CD4-positive, CD25-positive, alpha-beta regulatory T cell (primary cell): ENCODE data around the gene MKI67. TPM values are rescaled to one million over a fixed set of nuclear protein-coding genes. Genes with fewer than 3 reads are reported as not detected.

Experiments used
- ATAC-seq, 2 donors: fragments of 150-1000 bp; cut with Tn5 transposase; one replicate each; pipeline ENCODE4 v1.10.0; 2021; ENCODE audit warnings: low read depth in 2 of 2, moderate number of reproducible peaks in 2 of 2, moderate library complexity in 1 of 2
- DNase-seq, 3 donors: peaks; one replicate each; pipeline versions ENCODE4 v3.0.0 to v3.0.0-alpha.2; 2012 to 2022; ENCODE audit warnings: mixed read lengths in 1 of 3
- H3K27ac ChIP-seq: one replicate; pipeline ENCODE4 v1.7.0; 2013; ENCODE audit warnings: mild to moderate bottlenecking, low read length; ENCODE audit not compliant: insufficient read depth, poor library complexity, severe bottlenecking
- H3K27me3 ChIP-seq: one replicate; pipeline ENCODE4 v1.7.0; 2013; ENCODE audit warnings: low read length; ENCODE audit not compliant: control insufficient read depth, insufficient read depth
- H3K36me3 ChIP-seq: one replicate; pipeline ENCODE4 v1.7.0; 2013; ENCODE audit warnings: mild to moderate bottlenecking, low read length, moderate library complexity; ENCODE audit not compliant: control insufficient read depth, insufficient read depth
- H3K4me1 ChIP-seq: 2 replicates; pipeline ENCODE4 v1.7.0; 2013; ENCODE audit warnings: mild to moderate bottlenecking, low read length; ENCODE audit not compliant: insufficient read depth, control insufficient read depth, poor library complexity, severe bottlenecking
- H3K4me3 ChIP-seq: one replicate; pipeline ENCODE4 v1.7.0; 2013; ENCODE audit warnings: low read depth, mild to moderate bottlenecking, low read length, moderate library complexity
- H3K9me3 ChIP-seq, 2 experiments: 1 replicate in 1 of 2; 2 replicates in 1 of 2; pipeline ENCODE4 v1.7.0; 2013; ENCODE audit warnings: low read length in 2 of 2, mild to moderate bottlenecking in 1 of 2, moderate library complexity in 1 of 2; ENCODE audit not compliant: control insufficient read depth in 2 of 2
- H3K27ac Mint-ChIP-seq, 3 donors: one replicate each; pipeline ENCODE4 v1.8.0; 2020 to 2022; ENCODE audit warnings: mild to moderate bottlenecking in 3 of 3, mixed read lengths in 3 of 3, moderate library complexity in 2 of 3
- H3K27me3 Mint-ChIP-seq: one replicate; pipeline ENCODE4 v1.8.0; 2022; ENCODE audit warnings: mild to moderate bottlenecking, mixed read lengths
- H3K36me3 Mint-ChIP-seq: one replicate; pipeline ENCODE4 v1.8.0; 2020; ENCODE audit warnings: mixed read lengths
- H3K4me1 Mint-ChIP-seq, 4 donors: one replicate each; pipeline ENCODE4 v1.8.0; 2020 to 2022; ENCODE audit warnings: mixed read lengths in 4 of 4, mild to moderate bottlenecking in 1 of 4
- H3K4me3 Mint-ChIP-seq, 4 donors: one replicate each; pipeline ENCODE4 v1.8.0; 2020 to 2022; ENCODE audit warnings: mild to moderate bottlenecking in 4 of 4, mixed read lengths in 4 of 4, moderate library complexity in 3 of 4
- H3K9me3 Mint-ChIP-seq, 7 donors: one replicate each; pipeline ENCODE4 v1.8.0; 2020 to 2022; ENCODE audit warnings: mixed read lengths in 7 of 7, mild to moderate bottlenecking in 3 of 7, moderate library complexity in 2 of 7
- polyA plus RNA-seq, 4 donors: library from polyadenylated mRNA; unstranded; fragments of 300-500 nt; fragmentation: Illumina TruSeq; gene quantifications; one replicate each; pipeline ENCODE4 v1.2.3, GENCODE V29; 2021
- total RNA-seq: library from RNA; stranded (reverse); gene quantifications from one replicate; pipeline ENCODE4 v1.2.3, GENCODE V29; 2022

Gene MKI67
- total and polyA plus RNA-seq, 5 donors from 2014 or later: 0.06 to 13.5 (median 0.90) TPM

GRCh38 chr10:128050121-128050516 lies 76.1 kb downstream of the MKI67 start:
- H3K27ac ChIP-seq: no peak overlapping the region
- H3K36me3 ChIP-seq: peaks cover 47% of the 10 kb centered on the region
- peaks cover 27% of the 10 kb centered on the region for H3K36me3 Mint-ChIP-seq
- no peaks in the 10 kb centered on the region for H3K9me3 Mint-ChIP-seq
- H3K4me1 ChIP-seq: peaks cover 49% of the 10 kb centered on the region
- ATAC-seq: no peak
- H3K27me3 Mint-ChIP-seq: no peaks in the 10 kb centered on the region
- peaks cover 13 to 67% (median 45%) of the 10 kb centered on the region in 4 donors for H3K4me1 Mint-ChIP-seq
- H3K27ac Mint-ChIP-seq: peak overlapping the region; percentile 80 to 87 (median 83)
- H3K9me3 ChIP-seq: no peaks in the 10 kb centered on the region
- H3K4me3 ChIP-seq: peak overlapping the region; percentile 93
- H3K4me3 Mint-ChIP-seq: peak overlapping the region; percentile 59 to 92 (median 80)
- no peak for DNase-seq
- H3K27me3 ChIP-seq: no peaks in the 10 kb centered on the region

GRCh38 chr10:128049226-128050120 lies 76.8 kb downstream of the MKI67 start:
- Histone ChIP-seq H3K4me3 (peak overlapping the region; percentile 93), H3K27ac (no peak overlapping the region), H3K27me3 (no peaks in the 10 kb centered on the region), H3K36me3 (peaks cover 41% of the 10 kb centered on the region), H3K9me3 (no peaks in the 10 kb centered on the region), H3K4me1 (peaks cover 49% of the 10 kb centered on the region)
- ATAC-seq (no peak), DNase-seq (no peak)
- peaks cover 13 to 69% (median 43%) of the 10 kb centered on the region in 4 donors for H3K4me1 Mint-ChIP-seq
- no peaks in the 10 kb centered on the region for H3K9me3 Mint-ChIP-seq
- H3K4me3 Mint-ChIP-seq: peak overlapping the region; percentile 92 to 100 (median 97)
- peak overlapping the region; percentile 20 to 99 (median 87) for H3K27ac Mint-ChIP-seq
- H3K27me3 Mint-ChIP-seq: no peaks in the 10 kb centered on the region
- peaks cover 24% of the 10 kb centered on the region for H3K36me3 Mint-ChIP-seq

- Histone ChIP-seq H3K9me3 (no peaks in the 10 kb centered on the region), H3K4me1 (peaks cover 49% of the 10 kb centered on the region), H3K27ac (peak overlapping the region; percentile 87), H3K36me3 (peaks cover 34% of the 10 kb centered on the region), H3K4me3 (peak overlapping the region; percentile 93), H3K27me3 (no peaks in the 10 kb centered on the region)
- H3K36me3 Mint-ChIP-seq: peaks cover 19% of the 10 kb centered on the region
- no peaks in the 10 kb centered on the region for H3K27me3 Mint-ChIP-seq
- H3K4me3 Mint-ChIP-seq: peak overlapping the region; percentile 92 to 100 (median 97)
- peak overlapping the region; percentile 71 to 99 (median 96) for H3K27ac Mint-ChIP-seq
- H3K9me3 Mint-ChIP-seq: no peaks in the 10 kb centered on the region
- DNase-seq (no peak), ATAC-seq (no peak)
- peaks cover 13 to 69% (median 42%) of the 10 kb centered on the region in 4 donors for H3K4me1 Mint-ChIP-seq
These were observed 77.4 kb downstream of the MKI67 start for GRCh38 chr10:128048819-128049210.

GRCh38 chr10:128047991-128048818 lies 78.0 kb downstream of the MKI67 start:
- DNase-seq (peak in 2 of 3 donors; percentile 44 to 73), ATAC-seq (peak; percentile 21 to 35)
- H3K27me3 Mint-ChIP-seq: no peaks in the 10 kb centered on the region
- H3K4me1 ChIP-seq: peaks cover 49% of the 10 kb centered on the region
- no peaks in the 10 kb centered on the region for H3K9me3 Mint-ChIP-seq
- no peaks in the 10 kb centered on the region for H3K9me3 ChIP-seq
- peaks cover 13 to 69% (median 43%) of the 10 kb centered on the region in 4 donors for H3K4me1 Mint-ChIP-seq
- peaks cover 30% of the 10 kb centered on the region for H3K36me3 ChIP-seq
- peak overlapping the region; percentile 92 to 100 (median 97) for H3K4me3 Mint-ChIP-seq
- H3K4me3 ChIP-seq: peak overlapping the region; percentile 93
- peak overlapping the region; percentile 94 to 99 (median 96) for H3K27ac Mint-ChIP-seq
- peaks cover 19% of the 10 kb centered on the region for H3K36me3 Mint-ChIP-seq
- H3K27ac ChIP-seq: peak overlapping the region; percentile 87
- no peaks in the 10 kb centered on the region for H3K27me3 ChIP-seq

GRCh38 chr10:128047351-128047750 lies 78.9 kb downstream of the MKI67 start:
- Histone ChIP-seq H3K27me3 (no peaks in the 10 kb centered on the region), H3K4me3 (peak overlapping the region; percentile 93), H3K27ac (peak overlapping the region; percentile 87), H3K36me3 (peaks cover 22% of the 10 kb centered on the region), H3K4me1 (peaks cover 49% of the 10 kb centered on the region), H3K9me3 (no peaks in the 10 kb centered on the region)
- no peaks in the 10 kb centered on the region for H3K9me3 Mint-ChIP-seq
- H3K36me3 Mint-ChIP-seq: peaks cover 19% of the 10 kb centered on the region
- peak overlapping the region; percentile 92 to 100 (median 97) for H3K4me3 Mint-ChIP-seq
- peak overlapping the region; percentile 94 to 99 (median 96) for H3K27ac Mint-ChIP-seq
- peak; percentile 78 to 94 (median 82) for DNase-seq
- H3K27me3 Mint-ChIP-seq: no peaks in the 10 kb centered on the region
- peak; percentile 99 for ATAC-seq
- peaks cover 13 to 65% (median 41%) of the 10 kb centered on the region in 4 donors for H3K4me1 Mint-ChIP-seq

GRCh38 chr10:128046953-128047290 lies 79.3 kb downstream of the MKI67 start:
- Mint-ChIP-seq H3K4me1 (peaks cover 13 to 61% (median 37%) of the 10 kb centered on the region in 4 donors), H3K36me3 (peaks cover 19% of the 10 kb centered on the region), H3K27ac (peak overlapping the region; percentile 94 to 99 (median 96)), H3K9me3 (no peaks in the 10 kb centered on the region), H3K4me3 (peak overlapping the region; percentile 92 to 100 (median 97)), H3K27me3 (no peaks in the 10 kb centered on the region)
- DNase-seq: no peak
- Histone ChIP-seq H3K4me3 (peak overlapping the region; percentile 93), H3K9me3 (no peaks in the 10 kb centered on the region), H3K36me3 (peaks cover 18% of the 10 kb centered on the region), H3K27me3 (no peaks in the 10 kb centered on the region), H3K4me1 (peaks cover 49% of the 10 kb centered on the region), H3K27ac (peak overlapping the region; percentile 87)
- ATAC-seq: no peak
